ENCODE results near the gene IDH2.

DNA sequence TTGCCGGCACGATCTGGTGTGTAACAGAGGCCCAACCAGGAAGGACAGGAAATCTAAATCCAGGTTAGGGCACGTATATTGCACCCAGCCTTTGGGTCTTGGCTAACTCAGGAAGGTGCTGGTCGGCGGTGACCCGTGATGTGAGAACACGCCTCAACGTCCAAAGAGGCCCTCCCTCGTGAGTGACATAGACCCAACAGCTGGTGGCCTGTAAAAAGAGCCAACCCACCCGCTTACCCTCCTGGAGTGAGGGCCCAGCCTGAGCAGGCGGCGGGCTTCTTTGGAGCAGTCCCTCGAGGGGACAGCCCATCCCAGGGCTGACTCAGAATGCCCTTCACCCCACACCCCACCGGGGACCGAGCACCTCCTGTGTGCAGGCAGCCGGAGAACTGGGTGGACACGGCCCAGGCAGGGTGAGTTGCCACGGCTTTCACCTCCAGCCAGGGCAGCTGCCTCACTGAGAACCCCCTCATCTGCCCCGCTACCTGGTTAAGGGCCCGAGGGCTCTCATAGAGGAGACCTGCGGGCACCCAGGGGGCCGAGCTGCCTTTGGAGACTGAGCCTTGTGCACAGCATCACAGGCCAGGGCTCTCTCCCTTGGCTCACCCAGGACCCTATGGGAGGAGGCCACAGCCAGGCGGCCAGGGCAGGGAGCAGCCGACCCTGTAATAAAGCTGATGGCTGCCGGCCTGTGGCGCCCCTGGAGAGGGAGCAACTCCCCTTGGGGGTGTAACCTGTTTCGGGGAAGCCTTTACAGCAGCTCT lies 59.3 kb downstream of the IDH2 start:
- TF ChIP-seq, protein P1, sequence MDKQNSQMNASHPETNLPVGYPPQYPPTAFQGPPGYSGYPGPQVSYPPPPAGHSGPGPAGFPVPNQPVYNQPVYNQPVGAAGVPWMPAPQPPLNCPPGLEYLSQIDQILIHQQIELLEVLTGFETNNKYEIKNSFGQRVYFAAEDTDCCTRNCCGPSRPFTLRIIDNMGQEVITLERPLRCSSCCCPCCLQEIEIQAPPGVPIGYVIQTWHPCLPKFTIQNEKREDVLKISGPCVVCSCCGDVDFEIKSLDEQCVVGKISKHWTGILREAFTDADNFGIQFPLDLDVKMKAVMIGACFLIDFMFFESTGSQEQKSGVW (CRISPR knock-in tag; IDR thresholded peaks at IDR 0.05; ENCODE audit: borderline replicate concordance) = no peak
- TF ChIP-seq KAT2B (IDR thresholded peaks at IDR 0.05; ENCODE audit: borderline replicate concordance, low read depth, low read length) (no peak), ZNF792 (CRISPR knock-in tag; IDR thresholded peaks at IDR 0.05) (no peak)
